ENCODE measurements around the gene RPN2. TPM values are rescaled to one million over a fixed set of nuclear protein-coding genes. Genes with fewer than 3 reads are reported as not detected.

Gene RPN2
- total and polyA plus RNA-seq, 2 donors (not counting 1 experiment from before 2014, with no cell fraction given), result 80.2 to 87.3 TPM

DNA sequence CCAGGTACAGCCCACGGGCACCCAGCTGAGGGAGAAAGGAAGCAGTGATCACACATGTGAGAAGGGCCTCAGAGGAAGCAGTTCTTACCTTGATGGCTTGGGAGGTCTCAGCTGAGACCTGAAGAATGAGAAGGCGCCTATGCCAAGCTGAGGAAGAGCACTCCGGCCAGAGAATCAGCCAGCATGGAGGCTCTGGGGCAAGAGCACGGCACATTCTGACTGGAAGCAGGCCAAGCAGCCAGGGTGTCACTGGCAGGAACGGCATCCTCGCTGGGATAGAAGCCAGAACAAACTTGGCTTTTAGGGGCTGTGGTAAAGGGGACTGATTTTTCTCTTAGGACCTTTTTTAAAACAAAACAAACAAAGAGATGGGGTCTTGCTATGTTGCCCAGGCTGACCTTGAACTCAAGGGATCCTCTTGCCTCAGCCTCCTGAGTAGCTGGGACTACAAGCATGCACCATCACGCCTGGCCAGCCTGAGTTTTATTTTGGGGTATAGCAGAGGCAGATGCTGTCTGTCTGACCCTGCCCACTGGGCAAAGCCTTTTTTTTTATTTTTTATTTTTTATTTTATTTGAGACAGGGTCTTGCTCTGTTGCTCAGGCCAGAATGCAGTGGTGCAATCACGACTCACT, 64.9 kb downstream of the RPN2 start:
- TF ChIP-seq EZH2 (IDR thresholded peaks at IDR 0.05; ENCODE audit: borderline replicate concordance, insufficient read depth, low read depth, low read length, poor library complexity, severe bottlenecking), result no peak
- TF ChIP-seq, protein P1, sequence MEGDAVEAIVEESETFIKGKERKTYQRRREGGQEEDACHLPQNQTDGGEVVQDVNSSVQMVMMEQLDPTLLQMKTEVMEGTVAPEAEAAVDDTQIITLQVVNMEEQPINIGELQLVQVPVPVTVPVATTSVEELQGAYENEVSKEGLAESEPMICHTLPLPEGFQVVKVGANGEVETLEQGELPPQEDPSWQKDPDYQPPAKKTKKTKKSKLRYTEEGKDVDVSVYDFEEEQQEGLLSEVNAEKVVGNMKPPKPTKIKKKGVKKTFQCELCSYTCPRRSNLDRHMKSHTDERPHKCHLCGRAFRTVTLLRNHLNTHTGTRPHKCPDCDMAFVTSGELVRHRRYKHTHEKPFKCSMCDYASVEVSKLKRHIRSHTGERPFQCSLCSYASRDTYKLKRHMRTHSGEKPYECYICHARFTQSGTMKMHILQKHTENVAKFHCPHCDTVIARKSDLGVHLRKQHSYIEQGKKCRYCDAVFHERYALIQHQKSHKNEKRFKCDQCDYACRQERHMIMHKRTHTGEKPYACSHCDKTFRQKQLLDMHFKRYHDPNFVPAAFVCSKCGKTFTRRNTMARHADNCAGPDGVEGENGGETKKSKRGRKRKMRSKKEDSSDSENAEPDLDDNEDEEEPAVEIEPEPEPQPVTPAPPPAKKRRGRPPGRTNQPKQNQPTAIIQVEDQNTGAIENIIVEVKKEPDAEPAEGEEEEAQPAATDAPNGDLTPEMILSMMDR (IDR thresholded peaks at IDR 0.05), result no peak

DNA sequence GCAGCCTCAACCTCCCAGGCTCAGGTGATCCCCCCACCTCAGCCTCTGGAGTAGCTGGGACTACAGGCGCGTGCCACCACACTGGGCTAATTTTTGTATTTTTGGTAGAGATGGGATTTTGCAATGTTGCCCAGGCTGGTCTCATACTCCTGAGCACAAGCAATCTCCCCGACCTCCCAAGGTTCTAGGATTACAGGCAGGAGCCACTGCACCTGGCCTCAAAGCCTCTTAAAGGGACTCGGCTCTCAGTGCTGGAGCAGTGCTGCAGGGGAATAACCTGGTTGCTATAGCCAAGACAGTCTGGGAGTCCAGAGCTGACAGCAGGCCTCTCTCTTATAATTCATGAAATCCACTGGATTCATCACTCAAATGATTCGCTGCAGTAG, 65.4 kb downstream of the RPN2 start:
- no peaks in the 10 kb centered on the region for H3K4me1 Mint-ChIP-seq
- CTCF ChIA-PET, result interaction anchor here (1.1 kb wide), 1 partner anchor 49 kb away, joined by 3 read pairs; no protein-coding TSS in a partner anchor
- H3K27ac ChIP-seq (ENCODE audit: low read length in 2 of 2), result no peak overlapping the region

More for the DNA sequence above, 64.9 kb downstream of the RPN2 start:
- Histone ChIP-seq H3K79me2 (ENCODE audit: control insufficient read depth, insufficient read depth, low read length) (no peaks in the 10 kb centered on the region), H3K4me2 (replicated peaks; ENCODE audit: low read depth, low read length, poor library complexity, severe bottlenecking) (no peak overlapping the region), H3K4me1 (ENCODE audit: control insufficient read depth in 2 of 2, insufficient read depth in 2 of 2, low read length in 2 of 2) (no peaks in the 10 kb centered on the region), H3K4me3 (ENCODE audit: control extremely low read depth in 1 of 5, extremely low read depth in 1 of 5, insufficient read depth in 1 of 5, low read depth in 2 of 5, low read length in 4 of 5) (no peak overlapping the region), H3K27ac (ENCODE audit: low read length in 2 of 2) (no peak overlapping the region), H3K27me3 (replicated peaks in 1 of 4; ENCODE audit: control extremely low read depth in 1 of 4, control insufficient read depth in 3 of 4, insufficient read depth in 4 of 4, low read length in 3 of 4) (no peaks in the 10 kb centered on the region), H3K36me3 (replicated peaks in 1 of 2; ENCODE audit: control extremely low read depth in 1 of 2, control insufficient read depth in 1 of 2, extremely low read depth in 1 of 2, insufficient read depth in 2 of 2, low read length in 1 of 2) (peaks cover 0 to 37% of the 10 kb centered on the region in 2 experiments), H2AFZ (ENCODE audit: insufficient read depth, low read depth, low read length, poor library complexity, severe bottlenecking) (no peak overlapping the region), H4K20me1 (ENCODE audit: control insufficient read depth, insufficient read depth, low read length, poor library complexity, severe bottlenecking) (no peaks in the 10 kb centered on the region), H3K9ac (ENCODE audit: low read length) (no peak overlapping the region), H3K9me3 (ENCODE audit: control extremely low read depth in 1 of 3, control insufficient read depth in 2 of 3, insufficient read depth in 1 of 3, low read length in 2 of 3) (no peaks in the 10 kb centered on the region)
- Mint-ChIP-seq H3K27ac (no peak overlapping the region), H3K4me3 (no peak overlapping the region), H3K27me3 (no peaks in the 10 kb centered on the region), H3K4me1 (no peaks in the 10 kb centered on the region), H3K9me3 (ENCODE audit: insufficient read depth) (no peaks in the 10 kb centered on the region)
- ChIA-PET CTCF (interaction anchor here (1.1 kb wide), 1 partner anchor 48 kb away, joined by 3 read pairs; no protein-coding TSS in a partner anchor), POLR2A (no interaction called here)
- WGBS (ENCODE audit: insufficient coverage), result 97% methylated on average over 4 of the region's 8 CpGs
- ATAC-seq (ENCODE audit: low read depth) (no peak), DNase-seq (no peak)
- intact Hi-C loops (cut with micrococcal nuclease), result no loop called here

More for the DNA sequence above, 65.4 kb downstream of the RPN2 start:
- POLR2A ChIA-PET, result no interaction called here
- intact Hi-C loops (cut with micrococcal nuclease), result no loop called here
- Histone ChIP-seq H3K79me2 (ENCODE audit: control insufficient read depth, insufficient read depth, low read length) (no peaks in the 10 kb centered on the region), H3K36me3 (replicated peaks in 1 of 2; ENCODE audit: control extremely low read depth in 1 of 2, control insufficient read depth in 1 of 2, extremely low read depth in 1 of 2, insufficient read depth in 2 of 2, low read length in 1 of 2) (peaks cover 0 to 32% of the 10 kb centered on the region in 2 experiments), H3K4me1 (ENCODE audit: control insufficient read depth in 2 of 2, insufficient read depth in 2 of 2, low read length in 2 of 2) (no peaks in the 10 kb centered on the region), H3K27me3 (replicated peaks in 1 of 4; ENCODE audit: control extremely low read depth in 1 of 4, control insufficient read depth in 3 of 4, insufficient read depth in 4 of 4, low read length in 3 of 4) (no peaks in the 10 kb centered on the region), H3K9ac (ENCODE audit: low read length) (no peak overlapping the region), H3K4me2 (replicated peaks; ENCODE audit: low read depth, low read length, poor library complexity, severe bottlenecking) (no peak overlapping the region), H4K20me1 (ENCODE audit: control insufficient read depth, insufficient read depth, low read length, poor library complexity, severe bottlenecking) (no peaks in the 10 kb centered on the region), H3K4me3 (ENCODE audit: control extremely low read depth in 1 of 5, extremely low read depth in 1 of 5, insufficient read depth in 1 of 5, low read depth in 2 of 5, low read length in 4 of 5) (no peak overlapping the region), H3K9me3 (ENCODE audit: control extremely low read depth in 1 of 3, control insufficient read depth in 2 of 3, insufficient read depth in 1 of 3, low read length in 2 of 3) (no peaks in the 10 kb centered on the region), H2AFZ (ENCODE audit: insufficient read depth, low read depth, low read length, poor library complexity, severe bottlenecking) (no peak overlapping the region)
- no peaks in the 10 kb centered on the region for H3K9me3 Mint-ChIP-seq (ENCODE audit: insufficient read depth)
- no peak overlapping the region for H3K4me3 Mint-ChIP-seq
- H3K27ac Mint-ChIP-seq, result no peak overlapping the region
- no peak for TF ChIP-seq EZH2 (IDR thresholded peaks at IDR 0.05; ENCODE audit: borderline replicate concordance, insufficient read depth, low read depth, low read length, poor library complexity, severe bottlenecking)
- TF ChIP-seq, protein P1 (IDR thresholded peaks at IDR 0.05), result no peak
- DNase-seq (no peak), ATAC-seq (ENCODE audit: low read depth) (no peak)
- no peaks in the 10 kb centered on the region for H3K27me3 Mint-ChIP-seq
- 100% methylated on average over 3 of the region's 5 CpGs for WGBS (ENCODE audit: insufficient coverage)

Data from B cell (primary cell).